ENCODE measurements around the gene PAFAH2. TPM values are rescaled to one million over a fixed set of nuclear protein-coding genes. Genes with fewer than 3 reads are reported as not detected.
"Not testable (repeated sequence)": the region's sequence is repeated elsewhere in the genome, so short reads cannot be mapped to it uniquely, and the experiment has no call there.

The PAFAH2 gene
- polyA plus RNA-seq, 1 donor, result 18.2 TPM

- DNase-seq, result not testable (repeated sequence)
These were observed 65.0 kb downstream of the PAFAH2 start for GRCh38 chr1:25932811-25933400.

GRCh38 chr1:25932321-25932720, 65.5 kb downstream of the PAFAH2 start:
- DNase-seq, result no peak

GRCh38 chr1:25929016-25929415, 68.8 kb downstream of the PAFAH2 start:
- no peak for DNase-seq

GRCh38 chr1:25927521-25928265, 70.2 kb downstream of the PAFAH2 start:
- DNase-seq, result peak; percentile 41

- DNase-seq, result no peak
These were observed 70.9 kb downstream of the PAFAH2 start for GRCh38 chr1:25926731-25927496.

- no peak for DNase-seq
These were observed 73.4 kb downstream of the PAFAH2 start for GRCh38 chr1:25924454-25924853.

GRCh38 chr1:25922971-25923552, 74.8 kb downstream of the PAFAH2 start:
- DNase-seq, result peak; percentile 38

GRCh38 chr1:25922056-25922970, 75.5 kb downstream of the PAFAH2 start:
- peak; percentile 52 for DNase-seq

- DNase-seq, result no peak
These were observed 79.2 kb downstream of the PAFAH2 start for GRCh38 chr1:25918615-25919014.

GRCh38 chr1:25917996-25918395, 79.9 kb downstream of the PAFAH2 start:
- no peak for DNase-seq

- DNase-seq, result no peak
These were observed 81.4 kb downstream of the PAFAH2 start for GRCh38 chr1:25916460-25916859.

GRCh38 chr1:25914074-25914995, 83.5 kb downstream of the PAFAH2 start:
- DNase-seq, result no peak

- no peak for DNase-seq
These were observed 84.7 kb downstream of the PAFAH2 start for GRCh38 chr1:25913206-25913605.

GRCh38 chr1:25912076-25912831, 85.6 kb downstream of the PAFAH2 start:
- no peak for DNase-seq

GRCh38 chr1:25911162-25911561, 86.7 kb downstream of the PAFAH2 start:
- no peak for DNase-seq

All from left kidney (tissue), 2 donors.